CD4-positive, alpha-beta T cell treated with Interleukin-15 for 4 hours (primary cell): Measurements from ENCODE around the gene RBPJ.
"Not testable (repeated sequence)": the region's sequence is repeated elsewhere in the genome, so short reads cannot be mapped to it uniquely, and the experiment has no call there.

Experiments
- DNase-seq: peaks from one replicate; pipeline ENCODE4 v3.0.0-alpha.2; 2020; ENCODE audit warnings: low spot score

The RBPJ gene

DNA sequence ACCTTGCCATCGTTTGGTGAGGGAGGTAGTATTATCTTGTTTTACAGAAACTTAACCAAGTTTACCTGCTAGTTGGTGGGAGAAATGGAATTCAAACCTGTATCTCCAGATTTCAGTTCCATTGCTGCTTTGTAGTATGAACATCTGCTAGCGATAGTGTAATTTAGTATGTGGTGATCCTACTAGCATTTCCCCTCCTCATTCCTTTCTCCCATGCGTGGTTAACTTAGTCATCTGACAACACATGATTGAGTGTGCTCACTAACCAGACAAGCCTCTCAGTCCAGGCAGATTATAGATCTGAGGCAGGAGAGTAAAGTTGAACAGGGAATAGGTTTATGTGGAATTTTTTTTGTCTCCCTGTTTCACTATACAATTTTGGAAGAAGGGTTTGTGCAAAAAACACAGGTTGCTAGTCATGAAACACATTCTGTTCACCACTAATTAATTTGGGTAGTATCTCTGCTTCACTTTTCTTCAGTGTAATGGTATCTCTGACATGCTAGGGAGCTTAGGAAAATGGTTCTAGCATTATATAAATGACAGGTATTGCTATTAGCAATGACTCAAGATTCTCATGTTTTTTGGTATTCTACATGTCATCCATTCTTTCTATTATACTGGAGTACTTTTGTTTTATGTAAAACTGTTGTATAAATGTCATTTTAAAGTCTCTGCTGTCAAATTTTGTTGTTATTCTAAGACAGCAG, 21.7 kb downstream of the RBPJ start:
- no peak for DNase-seq

DNA sequence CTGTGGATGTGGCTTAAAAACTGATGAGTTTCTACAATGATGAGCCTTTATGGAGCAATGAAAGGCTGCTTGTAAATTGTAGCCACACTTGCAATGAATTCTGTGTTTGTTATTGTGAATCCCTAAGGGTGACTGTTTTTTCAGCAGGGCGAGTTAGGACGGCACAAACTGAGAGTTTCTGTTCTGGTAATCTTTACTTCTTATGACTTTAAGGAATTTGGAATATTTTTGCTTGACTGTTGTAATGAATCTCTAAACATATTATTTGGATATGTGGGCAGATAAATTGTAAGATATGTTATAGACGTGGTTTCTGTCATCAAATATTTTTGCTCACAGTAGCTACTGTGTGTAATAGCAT, 22.2 kb downstream of the RBPJ start:
- DNase-seq: no peak

DNA sequence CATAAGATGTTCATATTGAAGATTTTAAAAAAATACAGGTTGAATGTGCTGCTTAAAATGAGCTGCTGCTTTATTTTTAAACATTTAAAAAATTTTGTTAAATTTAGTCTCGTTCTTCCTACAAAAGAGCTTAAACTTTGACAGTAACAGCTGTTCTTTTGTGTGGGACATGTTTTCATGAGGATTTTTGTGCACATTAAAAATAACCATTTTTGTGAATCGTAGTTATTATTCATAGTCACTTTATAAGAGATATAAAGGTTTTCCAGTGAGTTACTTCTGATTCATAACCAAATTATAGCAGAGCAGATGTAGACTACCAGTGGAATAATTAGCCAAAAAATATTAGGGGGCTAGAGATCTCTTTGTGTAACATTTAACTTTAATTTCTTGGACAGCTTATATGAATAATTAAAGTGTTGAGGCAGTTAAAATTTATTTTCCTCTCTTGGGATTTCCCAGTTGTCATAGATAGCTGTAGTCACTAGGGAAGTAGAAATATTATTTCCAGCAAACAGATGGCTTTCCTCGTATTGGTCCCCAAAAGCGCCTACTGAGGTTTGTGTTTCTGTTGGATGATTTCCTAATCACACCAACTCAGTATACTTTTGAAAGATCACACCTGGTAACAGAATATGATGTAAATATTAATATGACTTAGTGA, 24.2 kb downstream of the RBPJ start:
- DNase-seq: no peak

DNA sequence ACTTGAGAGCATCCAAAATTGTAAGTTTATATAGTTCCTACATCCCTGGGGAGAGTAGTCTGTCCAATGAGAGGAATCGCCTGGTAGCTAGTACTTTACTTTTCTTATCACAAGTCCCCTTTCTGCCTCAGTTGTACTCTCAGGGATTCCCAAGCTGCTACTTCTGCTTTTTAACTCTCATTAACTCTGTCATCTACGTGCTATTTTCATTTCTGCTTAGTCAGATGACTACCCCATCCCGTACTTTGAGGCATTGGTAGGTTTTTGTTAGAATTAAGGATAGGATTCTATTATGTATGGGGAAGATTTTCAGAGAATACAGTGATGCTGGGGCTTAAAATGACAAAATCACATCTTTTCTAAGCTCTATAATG, 24.7 kb downstream of the RBPJ start:
- no peak for DNase-seq

DNA sequence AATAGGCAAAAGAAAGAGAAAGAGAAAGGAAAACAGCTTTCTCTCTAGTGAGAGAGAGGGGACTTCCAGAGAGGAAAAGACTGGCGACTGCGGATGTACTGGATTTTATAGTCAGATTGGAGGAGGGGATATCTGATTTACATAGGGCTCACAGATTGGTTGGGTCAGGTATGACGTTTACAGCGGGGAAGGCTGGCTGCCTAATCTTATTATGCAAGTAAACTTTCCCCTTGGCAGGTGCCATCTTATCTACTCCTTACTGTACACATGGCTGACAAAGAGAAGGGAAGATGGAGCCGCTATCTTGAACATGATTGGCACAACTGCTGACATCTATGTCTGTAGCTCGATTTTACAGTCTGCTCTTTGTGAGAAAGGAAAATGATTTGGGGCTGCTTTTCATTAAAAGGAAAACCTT, 25.4 kb downstream of the RBPJ start:
- DNase-seq: no peak

DNA sequence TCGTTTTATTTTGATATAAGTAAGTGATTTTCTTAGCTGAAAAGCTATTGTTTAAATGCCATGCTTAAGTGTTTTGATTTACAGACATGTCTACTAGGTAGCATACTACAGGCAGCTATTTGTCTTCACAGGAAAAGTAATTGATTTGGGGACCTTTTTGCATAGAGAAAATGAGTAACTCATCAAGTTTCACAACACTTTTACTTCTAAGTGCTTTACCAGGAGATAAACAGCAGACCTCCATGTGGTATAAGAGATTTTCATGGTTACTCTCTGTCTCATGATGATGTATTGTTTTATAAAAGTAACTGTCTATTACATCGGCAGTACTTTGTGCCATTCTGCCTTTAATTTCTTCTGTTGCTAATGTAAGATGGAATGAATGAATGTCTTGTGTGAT, 28.7 kb downstream of the RBPJ start:
- no peak for DNase-seq

DNA sequence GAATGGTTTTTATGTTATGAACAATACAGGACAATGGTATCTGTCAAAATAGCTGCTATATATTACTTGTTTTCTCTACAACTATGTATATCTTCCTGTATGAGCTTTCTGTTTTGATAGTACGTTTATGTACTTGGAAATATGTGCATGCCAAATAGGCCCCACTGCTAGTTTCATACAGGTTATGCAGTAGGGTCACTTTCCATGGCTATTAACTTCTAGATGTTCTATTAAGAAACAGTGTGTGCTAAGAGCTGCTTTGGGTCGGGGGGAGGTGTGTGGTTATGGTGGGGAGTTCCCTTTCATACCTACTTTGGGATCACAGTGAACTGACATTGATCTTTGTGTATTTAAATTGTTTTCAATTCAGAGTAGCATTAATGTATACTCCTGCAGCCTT, 30.9 kb downstream of the RBPJ start:
- DNase-seq: no peak

DNA sequence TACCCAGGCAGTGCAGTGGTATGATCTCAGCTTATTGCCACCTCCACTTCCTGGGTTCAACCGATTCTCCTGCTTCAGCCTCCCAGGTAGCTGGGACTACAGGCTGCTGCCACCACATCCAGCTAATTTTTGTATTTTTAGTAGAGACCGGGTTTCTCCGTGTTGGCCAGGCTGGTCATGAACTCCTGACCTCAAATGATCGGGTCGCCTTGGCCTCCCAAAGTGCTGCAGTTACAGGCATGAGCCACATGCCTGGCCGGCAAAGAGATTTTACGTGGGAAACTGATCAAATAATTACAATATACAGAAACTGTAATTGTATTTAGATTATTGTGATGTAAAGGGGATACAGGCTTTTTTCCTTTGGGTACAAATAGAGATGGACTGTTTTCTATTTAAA, 33.7 kb downstream of the RBPJ start:
- DNase-seq: no peak

DNA sequence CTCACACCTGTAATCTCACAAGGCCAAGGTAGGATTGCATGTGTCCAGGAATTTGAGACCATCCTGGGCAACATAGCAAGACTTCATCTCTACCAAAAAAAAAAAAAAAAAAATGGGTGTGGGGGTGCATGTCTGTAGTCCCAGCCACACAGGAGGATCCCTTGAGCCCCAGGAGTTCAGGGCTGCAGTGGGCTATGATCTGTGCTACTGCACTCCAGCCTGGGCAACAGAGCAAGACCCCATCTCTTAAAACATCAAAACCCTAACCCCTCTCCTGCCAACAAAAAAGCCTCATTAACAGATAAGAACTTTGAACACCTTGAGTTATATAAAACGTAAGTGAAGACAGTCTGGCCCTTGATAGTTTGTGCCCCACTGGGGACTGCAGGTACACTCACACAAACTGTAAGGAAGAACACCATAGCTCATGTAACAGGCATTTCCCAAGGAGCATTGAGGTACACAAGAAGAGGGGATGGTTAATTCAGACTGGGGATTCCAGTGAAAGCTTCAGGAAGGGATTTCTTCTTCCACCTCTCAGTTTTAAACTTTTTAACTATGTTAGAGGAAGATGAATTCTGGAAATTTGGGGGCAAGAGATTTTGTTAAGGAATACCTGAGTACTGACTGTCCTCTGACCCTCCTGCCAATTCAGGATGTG, 34.7 kb downstream of the RBPJ start:
- no peak for DNase-seq

DNA sequence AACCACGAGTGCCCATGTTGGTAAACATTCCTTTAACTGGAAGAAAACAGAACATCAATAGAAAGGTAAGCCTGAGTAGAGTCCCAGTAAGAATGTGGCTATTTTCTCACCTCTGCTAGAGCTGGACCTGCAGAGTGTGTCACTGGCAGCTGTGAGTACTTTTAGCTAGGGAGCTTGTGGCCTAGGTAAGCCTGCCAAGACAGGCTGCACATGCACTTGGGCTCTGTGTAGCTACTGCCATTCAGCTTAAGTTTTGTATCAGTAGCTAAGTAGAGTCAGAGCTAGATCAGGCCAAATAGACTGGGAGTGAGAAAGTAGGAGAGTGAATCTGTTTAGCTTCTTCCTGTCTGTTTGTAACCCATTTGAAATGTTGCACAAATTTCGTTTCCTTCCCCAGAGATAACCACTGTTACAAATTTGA, 35.3 kb downstream of the RBPJ start:
- DNase-seq: peak; percentile 13

DNA sequence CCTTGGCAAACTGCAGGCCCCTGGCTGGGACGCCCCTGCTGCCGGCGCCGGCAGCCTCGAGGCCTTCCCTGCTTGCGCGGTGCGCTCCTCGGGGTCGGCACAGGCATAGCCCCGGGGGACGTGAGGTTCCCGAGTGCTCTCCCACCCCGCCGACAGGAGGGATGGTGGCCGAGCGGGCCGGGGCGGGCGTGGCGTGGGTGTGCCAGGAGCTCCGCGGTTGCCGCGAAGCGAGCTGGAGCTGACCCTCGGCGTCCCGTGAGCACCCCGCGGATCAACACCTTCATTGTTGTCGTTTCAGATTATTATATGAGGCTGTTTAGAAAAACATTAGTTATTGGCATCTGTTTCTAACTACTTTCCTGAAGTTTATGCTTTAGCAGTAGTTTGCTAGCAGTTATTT, 38.7 kb downstream of the RBPJ start:
- DNase-seq: not testable (repeated sequence)

DNA sequence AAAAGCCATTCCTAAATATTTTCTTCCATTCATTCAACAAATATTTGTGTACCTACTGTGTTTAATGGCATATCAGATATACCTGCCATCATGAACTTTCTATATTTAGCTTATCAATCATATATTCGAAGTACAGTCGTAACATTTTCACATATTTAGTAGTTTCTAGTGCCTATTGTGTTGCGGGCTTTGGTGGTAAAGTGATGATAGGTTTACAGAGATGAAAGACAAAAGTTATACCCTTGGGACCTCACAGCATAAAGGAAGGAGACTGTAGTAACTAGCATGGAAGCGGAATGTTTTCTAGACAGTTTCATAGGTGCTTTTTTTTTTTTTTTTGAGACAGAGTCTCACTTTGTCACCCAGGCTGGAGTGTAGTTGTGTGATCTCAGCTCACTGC, 39.5 kb downstream of the RBPJ start:
- DNase-seq: no peak

DNA sequence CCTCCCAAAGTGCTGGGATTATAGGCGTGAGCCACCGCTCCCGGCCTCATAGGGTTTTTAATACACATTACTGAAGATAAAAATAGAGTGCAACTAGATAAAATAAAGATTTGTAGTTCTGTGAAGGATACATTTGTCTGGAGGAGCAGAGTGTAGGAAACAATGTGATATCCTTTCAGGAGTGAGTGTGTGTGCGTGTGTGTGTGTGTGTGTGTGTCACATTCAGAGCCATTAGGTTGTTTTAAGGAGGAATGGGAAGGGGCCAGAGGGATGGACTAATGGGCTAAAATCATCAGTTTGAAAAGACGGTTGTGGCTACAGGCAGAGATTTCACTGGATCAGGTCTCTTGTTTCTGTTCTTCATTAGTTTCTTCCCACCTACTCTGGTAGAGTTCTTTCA, 40.0 kb downstream of the RBPJ start:
- DNase-seq: no peak

DNA sequence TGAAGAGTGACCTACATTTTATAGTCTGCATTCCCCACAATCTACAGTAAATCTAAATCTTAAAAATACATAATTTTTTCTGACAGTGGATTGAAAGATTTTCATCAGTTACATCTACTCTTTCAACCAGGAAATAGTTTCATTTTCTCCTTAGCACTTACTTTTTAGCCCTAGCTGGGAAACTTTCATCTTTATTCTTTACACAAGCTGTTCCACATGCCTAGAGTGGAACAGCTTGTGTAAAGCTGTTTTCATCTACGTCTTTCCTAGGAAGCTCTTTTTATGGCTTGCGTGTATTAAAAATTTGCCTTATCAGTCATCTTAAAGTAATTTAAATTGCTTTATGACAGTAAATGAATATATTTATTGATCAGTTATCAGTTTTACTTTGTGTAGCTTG, 40.5 kb downstream of the RBPJ start:
- DNase-seq: no peak

DNA sequence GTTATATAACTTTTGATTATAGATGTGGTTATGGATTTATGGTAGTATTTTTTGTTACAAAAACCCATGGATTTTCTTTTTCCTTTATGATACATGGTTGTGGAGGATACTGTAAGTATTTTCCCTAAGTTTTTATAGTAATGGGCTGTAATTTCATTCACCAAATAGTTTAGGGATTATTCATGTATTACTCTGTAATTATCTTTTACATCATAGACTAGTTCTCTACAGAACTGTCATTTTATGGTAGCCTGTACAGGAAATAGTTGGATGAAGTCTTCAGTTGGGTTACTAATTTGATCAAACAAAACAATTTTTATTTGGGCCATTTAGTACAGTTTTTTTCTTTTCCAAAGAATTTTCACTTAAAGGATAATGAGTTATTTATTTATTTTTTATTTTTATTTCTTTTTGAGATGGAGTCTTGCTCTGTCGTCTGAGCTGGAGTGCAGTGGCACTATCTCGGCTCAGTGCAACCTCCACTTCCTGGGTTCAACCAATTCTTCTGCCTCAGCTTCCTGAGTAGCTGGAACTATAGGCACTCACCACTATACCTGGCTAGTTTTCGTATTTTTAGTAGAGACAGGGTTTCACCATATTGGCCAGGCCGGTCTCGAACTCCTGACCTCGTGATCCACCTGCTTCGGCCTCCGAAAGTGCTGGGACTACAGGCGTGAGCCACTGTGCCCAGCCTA, 42.1 kb downstream of the RBPJ start:
- no peak for DNase-seq

DNA sequence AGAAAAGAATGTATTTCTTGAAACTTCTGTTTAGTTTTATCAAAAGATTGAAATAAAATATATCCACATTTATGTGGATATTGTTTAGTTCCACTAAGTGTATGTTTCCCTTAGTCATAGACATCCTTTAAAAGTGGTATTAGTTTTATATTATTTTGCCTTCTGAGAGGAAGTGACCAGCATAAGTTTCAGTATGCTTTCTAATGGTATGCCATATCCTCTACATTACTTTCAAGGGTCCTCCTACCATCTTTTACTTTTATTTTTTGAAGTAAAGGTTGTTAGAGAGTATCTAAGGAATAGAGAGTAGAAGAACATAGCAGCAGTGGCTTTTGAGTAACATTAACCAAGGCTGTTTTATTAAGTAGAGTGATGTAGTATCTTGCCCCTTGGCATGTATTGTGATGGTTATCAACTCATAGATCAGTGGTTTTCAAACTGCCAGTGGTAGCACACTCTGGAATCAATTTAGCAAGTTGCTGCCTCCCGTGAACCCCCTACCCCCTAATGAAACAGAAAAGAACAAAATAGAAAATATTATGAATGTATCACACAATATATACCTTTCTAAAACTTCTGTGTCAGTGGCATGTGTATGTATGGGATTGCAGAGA, 44.8 kb downstream of the RBPJ start:
- no peak for DNase-seq

DNA sequence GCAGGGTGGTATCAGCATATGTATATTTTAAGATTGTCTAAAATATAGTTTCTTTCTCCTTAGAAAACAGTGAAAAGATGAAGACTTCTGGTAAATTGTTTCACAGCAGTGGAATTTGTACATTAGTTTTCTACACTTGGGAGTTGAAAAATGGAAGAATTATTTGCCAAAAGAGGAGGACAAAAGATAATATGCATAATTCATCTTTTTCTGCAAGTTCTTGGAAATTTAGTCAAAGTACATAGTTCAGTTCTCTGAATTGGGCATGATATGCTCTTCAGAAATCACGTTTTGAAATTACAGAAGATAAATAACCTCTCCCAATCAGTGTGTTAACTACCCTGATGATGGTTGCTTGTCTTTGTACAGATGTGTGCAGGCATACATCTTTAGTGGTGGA, 47.0 kb downstream of the RBPJ start:
- no peak for DNase-seq

DNA sequence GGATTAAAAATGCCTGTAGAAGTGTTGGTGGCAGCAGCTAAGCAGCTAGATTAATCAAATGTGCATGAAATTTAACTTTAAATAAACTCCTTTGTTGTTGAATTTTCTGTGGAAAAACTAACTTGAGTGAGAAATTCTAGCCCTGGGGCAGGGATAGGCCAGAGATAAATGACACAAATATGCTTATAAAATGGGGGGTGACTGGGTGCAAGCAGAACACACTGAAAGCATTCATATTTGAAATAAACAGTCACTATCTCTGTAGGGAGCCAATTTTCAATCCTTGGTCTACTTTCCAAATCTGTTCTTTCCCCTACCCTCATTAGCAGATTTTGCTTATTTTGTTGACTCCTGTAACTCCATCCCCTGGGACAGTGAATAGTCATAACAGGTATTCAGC, 47.9 kb downstream of the RBPJ start:
- DNase-seq: no peak

DNA sequence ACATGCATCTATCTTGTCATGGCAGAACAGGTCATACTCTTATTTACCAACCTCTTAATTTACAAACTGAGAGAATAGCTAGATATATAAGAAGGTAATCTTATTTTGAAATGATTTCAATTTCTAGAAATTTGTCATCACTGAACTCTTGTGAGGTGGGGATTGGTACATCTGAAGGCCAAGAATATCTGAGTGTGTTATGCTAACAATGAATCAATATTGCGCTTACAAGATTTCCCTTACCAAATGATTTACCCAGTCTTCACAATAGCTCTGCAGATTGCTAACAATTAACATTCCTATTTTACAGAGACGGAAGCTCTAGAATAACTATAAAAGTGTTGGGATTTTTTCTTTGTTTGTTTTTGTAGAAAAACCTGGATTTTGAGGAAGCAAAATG, 48.3 kb downstream of the RBPJ start:
- DNase-seq: no peak

DNA sequence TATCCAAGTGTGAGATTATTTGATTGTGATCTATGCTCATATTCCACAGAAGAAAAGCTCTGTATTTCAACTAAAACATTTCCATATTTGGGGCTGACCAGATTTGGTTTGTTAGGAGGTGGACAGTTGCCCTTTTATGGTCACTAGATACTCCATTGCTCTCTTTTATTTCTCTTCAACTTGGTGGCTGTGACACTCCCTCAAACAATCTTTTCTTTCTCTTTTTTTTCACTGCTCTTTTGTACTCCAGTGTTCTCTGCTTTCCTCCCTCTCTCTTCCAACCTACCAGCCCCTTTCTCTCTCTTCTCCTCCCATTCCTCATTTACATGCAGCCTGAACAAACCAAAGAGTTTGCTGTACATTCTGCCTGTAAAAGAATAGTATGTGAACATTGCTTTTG, 48.8 kb downstream of the RBPJ start:
- DNase-seq: no peak

DNA sequence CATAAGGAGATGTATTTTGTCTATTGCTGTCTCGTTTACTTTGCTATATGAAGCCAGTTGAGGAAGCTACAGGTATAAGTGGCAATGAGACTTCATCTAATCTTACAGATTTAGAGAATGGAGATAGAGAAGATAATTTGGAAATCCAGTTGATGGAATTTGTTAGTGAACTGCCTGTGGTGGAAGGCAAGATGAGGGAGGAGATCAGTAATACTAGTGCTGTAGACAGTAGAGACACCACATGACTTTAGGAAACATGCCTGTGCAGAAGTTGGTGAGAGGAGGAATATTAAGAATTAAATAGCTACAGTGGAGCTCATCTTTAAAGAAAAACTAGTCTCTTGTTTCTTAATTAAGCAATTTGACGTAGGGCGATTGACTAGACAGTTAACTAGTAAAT, 51.3 kb downstream of the RBPJ start:
- DNase-seq: no peak

DNA sequence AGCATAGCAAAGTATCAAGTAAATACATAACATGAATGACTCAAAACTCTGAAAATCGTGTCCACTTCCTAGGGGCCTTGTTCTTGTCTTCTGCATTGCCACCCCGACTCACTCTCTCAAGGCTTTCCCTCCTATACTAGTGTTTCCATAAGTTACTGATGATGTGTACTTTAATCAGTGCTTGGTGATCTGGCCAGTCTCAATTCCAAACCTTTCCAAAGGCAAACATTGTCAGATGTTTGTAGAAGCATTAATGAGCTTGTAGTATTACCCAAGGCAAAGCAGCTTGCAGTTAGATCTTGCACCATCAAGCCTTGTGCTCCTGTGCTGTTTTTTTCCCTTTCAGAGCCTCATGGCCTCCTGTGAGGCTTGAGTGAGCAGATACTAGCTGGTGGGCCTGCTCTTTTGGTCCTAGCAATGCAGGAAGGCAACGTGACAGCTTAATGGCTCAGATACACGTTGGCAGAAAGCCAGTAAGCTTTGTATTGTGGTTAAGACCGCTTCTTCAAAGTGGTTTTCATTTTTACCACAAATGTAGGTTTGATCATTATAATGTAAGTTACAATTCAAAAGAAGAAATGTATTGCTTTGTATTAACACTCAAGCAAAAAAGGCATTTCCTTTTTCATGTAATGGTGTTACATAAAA, 51.8 kb downstream of the RBPJ start:
- DNase-seq: peak; percentile 79
